Measurements from ENCODE around the gene FAM174C.
A peak's percentile ranks its signal among the peaks of the same experiment; 100 is the strongest.
"Not testable (repeated sequence)": the region's sequence is repeated elsewhere in the genome, so short reads cannot be mapped to it uniquely, and the experiment has no call there.

FAM174C gene

GRCh38 chr19:1318678-1319471 is 43.5 kb downstream of the FAM174C start:
- H3K4me3 ChIP-seq (ENCODE audit: low read length) = no peak overlapping the region
- H3K9me3 ChIP-seq (ENCODE audit: insufficient read depth, low read length) = no peaks in the 10 kb centered on the region
- H3K36me3 ChIP-seq (replicated peaks; ENCODE audit: low read depth, low read length) = no peaks in the 10 kb centered on the region
- no peaks in the 10 kb centered on the region for H3K4me1 ChIP-seq (ENCODE audit: low read length)
- H3K79me2 ChIP-seq (ENCODE audit: low read length) = no peaks in the 10 kb centered on the region
- TF ChIP-seq, protein P1, sequence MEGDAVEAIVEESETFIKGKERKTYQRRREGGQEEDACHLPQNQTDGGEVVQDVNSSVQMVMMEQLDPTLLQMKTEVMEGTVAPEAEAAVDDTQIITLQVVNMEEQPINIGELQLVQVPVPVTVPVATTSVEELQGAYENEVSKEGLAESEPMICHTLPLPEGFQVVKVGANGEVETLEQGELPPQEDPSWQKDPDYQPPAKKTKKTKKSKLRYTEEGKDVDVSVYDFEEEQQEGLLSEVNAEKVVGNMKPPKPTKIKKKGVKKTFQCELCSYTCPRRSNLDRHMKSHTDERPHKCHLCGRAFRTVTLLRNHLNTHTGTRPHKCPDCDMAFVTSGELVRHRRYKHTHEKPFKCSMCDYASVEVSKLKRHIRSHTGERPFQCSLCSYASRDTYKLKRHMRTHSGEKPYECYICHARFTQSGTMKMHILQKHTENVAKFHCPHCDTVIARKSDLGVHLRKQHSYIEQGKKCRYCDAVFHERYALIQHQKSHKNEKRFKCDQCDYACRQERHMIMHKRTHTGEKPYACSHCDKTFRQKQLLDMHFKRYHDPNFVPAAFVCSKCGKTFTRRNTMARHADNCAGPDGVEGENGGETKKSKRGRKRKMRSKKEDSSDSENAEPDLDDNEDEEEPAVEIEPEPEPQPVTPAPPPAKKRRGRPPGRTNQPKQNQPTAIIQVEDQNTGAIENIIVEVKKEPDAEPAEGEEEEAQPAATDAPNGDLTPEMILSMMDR (IDR thresholded peaks at IDR 0.05; ENCODE audit: low read depth, low read length) = no peak
- no peak for TF ChIP-seq EZH2phosphoT487 (IDR thresholded peaks at IDR 0.05; ENCODE audit: low read depth)
- H3K9ac ChIP-seq (ENCODE audit: low read length) = no peak overlapping the region
- no peak overlapping the region for H2AFZ ChIP-seq (ENCODE audit: low read depth, low read length)
- H3K4me2 ChIP-seq (ENCODE audit: low read length) = peak overlapping the region; percentile 9; the same call in 1 of the 2 replicates
- H3K27ac ChIP-seq (ENCODE audit: low read length) = no peak overlapping the region
- H3K27me3 ChIP-seq (ENCODE audit: low read depth, low read length) = peaks cover 20% of the 10 kb centered on the region
- H4K20me1 ChIP-seq (ENCODE audit: insufficient read depth, low read length) = no peaks in the 10 kb centered on the region

DNA sequence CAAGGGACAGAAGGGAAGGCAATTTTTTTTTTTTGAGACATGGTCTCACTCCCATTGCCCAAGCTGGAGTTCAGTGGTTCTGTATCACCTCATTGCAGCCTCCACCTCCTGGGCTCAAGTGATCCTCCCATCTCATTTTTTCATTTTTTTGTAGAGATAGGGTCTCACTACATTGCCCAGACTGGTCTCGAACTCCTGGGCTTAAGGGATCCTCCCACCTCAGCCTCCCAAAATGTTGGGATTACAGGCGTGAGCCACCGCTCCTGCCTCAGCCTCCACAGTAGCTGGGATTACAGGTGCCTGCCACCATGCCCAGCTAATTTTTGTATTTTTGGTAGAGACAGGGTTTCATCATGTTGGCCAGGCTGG is 44.9 kb downstream of the FAM174C start:
- not testable (repeated sequence) for H3K4me3 ChIP-seq (ENCODE audit: low read length); H3K79me2 ChIP-seq (ENCODE audit: low read length); H3K9ac ChIP-seq (ENCODE audit: low read length); H3K4me1 ChIP-seq (ENCODE audit: low read length); H3K9me3 ChIP-seq (ENCODE audit: insufficient read depth, low read length); H3K27ac ChIP-seq (ENCODE audit: low read length); H2AFZ ChIP-seq (ENCODE audit: low read depth, low read length); H3K36me3 ChIP-seq (replicated peaks; ENCODE audit: low read depth, low read length); H3K4me2 ChIP-seq (ENCODE audit: low read length); H4K20me1 ChIP-seq (ENCODE audit: insufficient read depth, low read length)
- H3K27me3 ChIP-seq (ENCODE audit: low read depth, low read length) = peaks cover 20% of the 10 kb centered on the region

DNA sequence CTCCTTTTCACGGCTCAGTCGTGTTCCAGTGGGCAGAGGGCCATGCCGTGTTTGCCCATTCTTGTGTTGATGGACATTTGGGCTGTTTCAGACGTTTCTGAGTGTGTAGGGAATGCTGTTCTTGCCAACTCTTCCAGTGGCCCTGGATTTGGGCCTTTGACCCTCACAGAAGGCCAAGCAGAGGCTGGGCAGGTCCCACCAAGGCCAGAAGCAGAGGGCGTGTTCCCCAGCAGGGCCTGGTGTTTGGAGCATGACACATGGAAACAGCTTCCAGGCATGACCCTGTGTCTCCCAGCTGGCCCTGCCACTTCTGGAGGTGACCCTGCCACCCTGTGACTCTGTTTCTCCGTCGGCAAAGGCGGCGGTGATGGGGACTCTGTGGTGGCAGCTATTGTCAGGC is 46.2 kb downstream of the FAM174C start:
- H4K20me1 ChIP-seq (ENCODE audit: insufficient read depth, low read length) = no peaks in the 10 kb centered on the region
- no peak overlapping the region for H3K27ac ChIP-seq (ENCODE audit: low read length)
- H3K9me3 ChIP-seq (ENCODE audit: insufficient read depth, low read length) = no peaks in the 10 kb centered on the region
- H3K27me3 ChIP-seq (ENCODE audit: low read depth, low read length) = peaks cover 20% of the 10 kb centered on the region
- H2AFZ ChIP-seq (ENCODE audit: low read depth, low read length) = no peak overlapping the region
- H3K79me2 ChIP-seq (ENCODE audit: low read length) = no peaks in the 10 kb centered on the region
- H3K4me3 ChIP-seq (ENCODE audit: low read length) = no peak overlapping the region
- no peak overlapping the region for H3K9ac ChIP-seq (ENCODE audit: low read length)
- H3K4me2 ChIP-seq (ENCODE audit: low read length) = no peak overlapping the region
- TF ChIP-seq EZH2phosphoT487 (IDR thresholded peaks at IDR 0.05; ENCODE audit: low read depth) = no peak
- TF ChIP-seq, protein P1 (IDR thresholded peaks at IDR 0.05; ENCODE audit: low read depth, low read length) = no peak
- H3K36me3 ChIP-seq (replicated peaks; ENCODE audit: low read depth, low read length) = no peaks in the 10 kb centered on the region
- H3K4me1 ChIP-seq (ENCODE audit: low read length) = no peaks in the 10 kb centered on the region

DNA sequence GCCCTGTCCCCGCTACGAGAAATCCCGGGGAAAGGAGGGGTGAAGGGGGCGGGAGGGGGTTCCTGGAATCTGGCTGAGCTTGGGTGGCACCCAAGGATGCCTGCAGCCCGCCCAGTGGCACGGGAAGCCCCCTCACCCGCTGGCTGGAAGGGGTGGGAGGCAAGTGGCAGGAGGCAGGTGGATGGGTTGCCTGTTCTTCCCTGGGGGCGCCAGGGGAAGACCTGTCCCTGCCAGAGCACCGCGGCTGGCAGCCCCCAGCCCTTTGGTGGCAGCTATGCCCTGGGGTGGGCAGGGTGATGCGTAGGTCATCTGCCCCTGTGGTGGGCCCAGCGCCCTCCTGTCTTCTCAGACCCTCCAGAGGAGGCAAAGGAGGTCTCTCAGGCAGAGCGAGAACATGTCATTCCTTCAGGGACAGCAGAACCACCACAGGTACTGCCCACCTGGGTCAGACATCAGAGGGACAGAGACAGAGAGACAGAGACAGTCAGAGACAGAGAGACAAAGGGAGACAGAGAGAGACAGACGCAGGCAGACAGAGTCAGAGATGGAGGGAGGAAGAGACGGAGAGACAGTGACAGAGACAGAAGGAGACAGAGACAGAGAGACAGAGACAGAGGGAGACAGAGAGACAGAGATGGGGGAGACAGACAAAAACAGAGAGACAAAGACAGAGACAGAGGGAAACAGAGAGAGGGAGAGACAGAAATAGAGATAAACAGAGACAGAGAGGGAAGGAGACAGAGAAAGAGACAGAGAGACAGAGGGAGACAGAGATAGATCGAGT is 47.1 kb downstream of the FAM174C start:
- H4K20me1 ChIP-seq (ENCODE audit: insufficient read depth, low read length) = no peaks in the 10 kb centered on the region
- no peak overlapping the region for H3K4me2 ChIP-seq (ENCODE audit: low read length)
- no peak overlapping the region for H3K4me3 ChIP-seq (ENCODE audit: low read length)
- no peaks in the 10 kb centered on the region for H3K79me2 ChIP-seq (ENCODE audit: low read length)
- peaks cover 17% of the 10 kb centered on the region for H3K27me3 ChIP-seq (ENCODE audit: low read depth, low read length)
- H3K9me3 ChIP-seq (ENCODE audit: insufficient read depth, low read length) = no peaks in the 10 kb centered on the region
- H3K9ac ChIP-seq (ENCODE audit: low read length) = no peak overlapping the region
- no peak overlapping the region for H2AFZ ChIP-seq (ENCODE audit: low read depth, low read length)
- no peak overlapping the region for H3K27ac ChIP-seq (ENCODE audit: low read length)
- no peaks in the 10 kb centered on the region for H3K36me3 ChIP-seq (replicated peaks; ENCODE audit: low read depth, low read length)
- TF ChIP-seq EZH2phosphoT487 (IDR thresholded peaks at IDR 0.05; ENCODE audit: low read depth) = no peak
- TF ChIP-seq, protein P1 (IDR thresholded peaks at IDR 0.05; ENCODE audit: low read depth, low read length) = no peak
- H3K4me1 ChIP-seq (ENCODE audit: low read length) = no peaks in the 10 kb centered on the region

All from OCI-LY3 (cell line).